Measurements from ENCODE around the gene RRP8. TPM values are rescaled to one million over a fixed set of nuclear protein-coding genes. Genes with fewer than 3 reads are reported as not detected.

Gene RRP8
- total RNA-seq, 1 experiment from 2014 or later: 17.8 TPM

DNA sequence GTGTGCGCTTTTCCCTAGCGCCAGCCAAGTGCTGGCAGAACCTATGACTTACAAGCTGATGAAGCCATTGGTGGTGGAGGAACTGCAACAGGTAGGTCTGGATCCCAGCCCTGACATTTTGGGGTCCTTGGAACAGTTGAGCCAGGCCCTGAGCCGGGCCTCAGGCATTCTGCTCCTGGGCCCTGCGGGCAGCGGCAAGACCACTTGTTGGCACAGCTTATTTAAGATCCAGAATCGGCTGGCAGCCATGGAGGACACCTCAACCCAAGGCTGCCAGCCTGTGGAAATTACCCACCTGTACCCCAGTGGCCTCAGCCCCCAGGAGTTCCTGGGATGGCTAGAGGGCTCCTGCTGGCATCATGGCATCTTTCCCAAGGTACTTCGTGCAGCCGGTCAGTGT is 56.7 kb downstream of the RRP8 start:
- BruUV-seq (replicated peaks): no TSS peak
- CTCF ChIA-PET: no interaction called here
- H3K27ac ChIP-seq (ENCODE audit: low read depth, low read length): no peak overlapping the region
- ATAC-seq (no peak), DNase-seq (ENCODE audit: low read depth, low spot score) (no peak)
- H3K9ac ChIP-seq (ENCODE audit: low read length): no peak overlapping the region
- H2AFZ ChIP-seq (ENCODE audit: low read depth, low read length, poor library complexity, severe bottlenecking): no peak overlapping the region
- H3K36me3 ChIP-seq (ENCODE audit: control insufficient read depth in 1 of 2, insufficient read depth in 2 of 2, low read length in 2 of 2): no peaks in the 10 kb centered on the region
- intact Hi-C loops (cut with micrococcal nuclease): no loop called here
- H3K27me3 ChIP-seq (ENCODE audit: insufficient read depth, low read length): no peaks in the 10 kb centered on the region
- H3K4me1 ChIP-seq (ENCODE audit: control insufficient read depth in 1 of 2, insufficient read depth in 2 of 2, low read length in 2 of 2): no peaks in the 10 kb centered on the region
- no peaks in the 10 kb centered on the region for H3K79me2 ChIP-seq (ENCODE audit: insufficient read depth, low read length)
- H3K9me3 ChIP-seq (ENCODE audit: control insufficient read depth in 1 of 2, insufficient read depth in 1 of 2, low read depth in 1 of 2, low read length in 2 of 2): no peaks in the 10 kb centered on the region
- TF ChIP-seq CBX3 (IDR thresholded peaks at IDR 0.05; ENCODE audit: low read depth): no peak
- TF ChIP-seq EZH2phosphoT487 (IDR thresholded peaks at IDR 0.05; ENCODE audit: borderline replicate concordance): no peak
- no peak for TF ChIP-seq FOSL1 (IDR thresholded peaks at IDR 0.05; ENCODE audit: low read depth)
- no peak for TF ChIP-seq POLR2A (IDR thresholded peaks at IDR 0.05; ENCODE audit: borderline replicate concordance, extremely low read depth, insufficient read depth, insufficient read length)
- no peak for TF ChIP-seq SP1 (IDR thresholded peaks at IDR 0.05; ENCODE audit: low read depth)
- TF ChIP-seq SRF (IDR thresholded peaks at IDR 0.05; ENCODE audit: low read depth): no peak
- TF ChIP-seq, protein P1, sequence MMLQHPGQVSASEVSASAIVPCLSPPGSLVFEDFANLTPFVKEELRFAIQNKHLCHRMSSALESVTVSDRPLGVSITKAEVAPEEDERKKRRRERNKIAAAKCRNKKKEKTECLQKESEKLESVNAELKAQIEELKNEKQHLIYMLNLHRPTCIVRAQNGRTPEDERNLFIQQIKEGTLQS (IDR thresholded peaks at IDR 0.05): no peak
- no peak for TF ChIP-seq EGR1 (IDR thresholded peaks at IDR 0.05; ENCODE audit: low read depth)
- TF ChIP-seq, protein P2, sequence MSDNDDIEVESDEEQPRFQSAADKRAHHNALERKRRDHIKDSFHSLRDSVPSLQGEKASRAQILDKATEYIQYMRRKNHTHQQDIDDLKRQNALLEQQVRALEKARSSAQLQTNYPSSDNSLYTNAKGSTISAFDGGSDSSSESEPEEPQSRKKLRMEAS (IDR thresholded peaks at IDR 0.05): no peak
- no peak for TF ChIP-seq CEBPB (IDR thresholded peaks at IDR 0.05; ENCODE audit: low read depth)
- TF ChIP-seq CTCF (IDR thresholded peaks at IDR 0.05 in 2 of 3, conservative IDR thresholded peaks at IDR 0.05 in 1 of 3; ENCODE audit: borderline replicate concordance in 1 of 3, insufficient read depth in 1 of 3, low read depth in 2 of 3, low read length in 2 of 3): no peak
- no peaks in the 10 kb centered on the region for H3K9me2 ChIP-seq (ENCODE audit: insufficient read depth)
- H3K4me3 ChIP-seq (replicated peaks in 1 of 2; ENCODE audit: low read depth in 1 of 2, low read length in 2 of 2): no peak overlapping the region
- H4K20me1 ChIP-seq (ENCODE audit: insufficient read depth): no peaks in the 10 kb centered on the region
- RAD21 ChIA-PET (ENCODE audit: low non-redundant PET in 1 of 2, low total read pairs in 2 of 2, uncharacterized antibody in 2 of 2, unreplicated experiment in 2 of 2): no interaction called here
- POLR2A ChIA-PET: no interaction called here
- H3K4me2 ChIP-seq (ENCODE audit: low read length): no peak overlapping the region

Measured in HCT116 (cell line).